Large intestine (tissue), 3 donors: ENCODE measurements around the gene OR6X1. TPM values are rescaled to one million over a fixed set of nuclear protein-coding genes. Genes with fewer than 3 reads are reported as not detected.

Source experiments
- DNase-seq, 2 donors: peaks; one replicate each; pipeline versions ENCODE4 v3.0.0 to v3.0.0-alpha.2; 2013
- H3K27ac ChIP-seq: one replicate; pipeline ENCODE4 v1.5.1; 2013; ENCODE audit warnings: low read length
- H3K27me3 ChIP-seq: 2 replicates; pipeline ENCODE4 v1.6.1; 2013; ENCODE audit warnings: low read length; ENCODE audit not compliant: control insufficient read depth, insufficient read depth
- H3K36me3 ChIP-seq: 2 replicates; pipeline ENCODE4 v1.6.1; 2013; ENCODE audit warnings: low read length; ENCODE audit not compliant: control insufficient read depth, insufficient read depth
- H3K4me1 ChIP-seq: one replicate; pipeline ENCODE4 v1.6.1; 2013; ENCODE audit warnings: low read length; ENCODE audit not compliant: control insufficient read depth, insufficient read depth
- H3K4me3 ChIP-seq: one replicate; pipeline ENCODE4 v1.5.1; 2013; ENCODE audit warnings: low read length
- H3K9me3 ChIP-seq: one replicate; pipeline ENCODE4 v1.6.1; 2013; ENCODE audit warnings: mild to moderate bottlenecking, low read depth, low read length, moderate library complexity; ENCODE audit not compliant: control insufficient read depth
- WGBS: methylation state at CpG from one replicate; pipeline ENCODE4 v1.1.5; 2013; ENCODE audit warnings: low lambda C conversion rate; ENCODE audit not compliant: insufficient coverage; 5-methylcytosine and 5-hydroxymethylcytosine counted together
- polyA plus RNA-seq: library from polyadenylated mRNA; unstranded; fragments of 120-200 nt; gene quantifications from one replicate; pipeline ENCODE4 v1.2.1, GENCODE V29; 2013

The OR6X1 gene
- polyA plus RNA-seq, 1 donor: not detected

DNA sequence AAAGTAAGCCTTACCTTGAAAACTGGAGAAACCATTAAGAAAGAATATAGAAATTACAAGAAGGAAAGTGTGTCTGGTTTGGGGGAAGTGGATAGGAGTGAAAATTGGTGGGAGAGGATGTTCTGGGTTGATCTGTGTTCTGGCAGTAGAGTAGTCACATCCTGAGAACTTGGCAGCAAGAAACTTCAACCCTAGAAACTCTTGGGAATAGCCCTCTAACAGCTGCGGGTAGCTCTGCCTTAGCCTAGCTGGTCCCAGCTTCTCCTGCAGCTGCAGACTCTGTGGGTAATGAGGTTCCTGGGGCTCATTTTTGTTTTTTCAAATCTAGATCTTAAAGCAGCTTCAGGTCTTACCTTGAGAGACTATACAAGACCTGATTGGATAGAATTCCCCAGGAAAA lies 24.2 kb upstream of the OR6X1 start:
- WGBS: no CpG with 5 or more reads among the region's 1 CpG
- Histone ChIP-seq H3K9me3 (no peaks in the 10 kb centered on the region), H3K4me3 (no peak overlapping the region), H3K36me3 (no peaks in the 10 kb centered on the region), H3K27me3 (no peaks in the 10 kb centered on the region), H3K4me1 (no peaks in the 10 kb centered on the region), H3K27ac (no peak overlapping the region)
- no peak for DNase-seq

DNA sequence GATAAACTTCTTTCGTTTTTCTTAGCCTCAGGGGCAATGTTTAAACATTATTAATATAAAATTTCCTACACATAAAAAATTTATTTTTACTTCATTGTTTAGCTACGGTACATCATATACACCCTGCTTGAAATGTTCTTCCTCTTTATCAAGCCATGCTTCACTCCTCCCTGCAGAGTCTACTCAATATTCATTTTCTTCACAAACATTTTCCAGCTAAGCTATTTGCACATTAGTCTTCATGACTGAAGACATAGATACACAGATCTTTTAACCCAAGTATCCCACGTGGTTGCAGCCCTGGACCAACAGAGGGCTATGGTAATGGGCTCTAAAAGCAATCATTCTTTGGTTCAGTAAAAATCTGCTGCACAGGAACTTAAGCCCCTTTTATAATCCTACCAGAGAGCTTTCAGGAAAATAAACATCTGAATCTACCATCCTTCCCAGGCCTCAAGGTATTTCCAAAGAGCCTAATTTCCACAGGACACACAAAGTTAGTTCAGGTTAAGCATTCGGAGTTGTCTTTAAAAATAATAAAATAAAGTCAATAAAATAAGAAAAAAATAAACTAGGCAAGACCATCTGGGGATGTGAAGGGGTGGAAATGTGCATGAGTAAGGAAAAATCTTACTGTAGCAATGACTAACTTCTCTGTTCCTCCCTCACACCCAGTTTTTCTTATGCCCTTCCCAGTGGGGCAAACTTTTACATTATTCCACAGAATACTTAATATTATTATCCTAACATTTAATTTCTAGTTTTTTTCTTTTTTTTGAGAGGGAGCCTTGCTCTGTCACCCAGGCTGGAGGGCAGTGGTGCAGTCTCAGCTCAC lies 21.6 kb upstream of the OR6X1 start:
- Histone ChIP-seq H3K4me3 (no peak overlapping the region), H3K27me3 (no peaks in the 10 kb centered on the region), H3K9me3 (no peaks in the 10 kb centered on the region), H3K4me1 (no peaks in the 10 kb centered on the region), H3K27ac (no peak overlapping the region), H3K36me3 (no peaks in the 10 kb centered on the region)
- 75% methylated on average over 3 of the region's 4 CpGs for WGBS
- DNase-seq: no peak

DNA sequence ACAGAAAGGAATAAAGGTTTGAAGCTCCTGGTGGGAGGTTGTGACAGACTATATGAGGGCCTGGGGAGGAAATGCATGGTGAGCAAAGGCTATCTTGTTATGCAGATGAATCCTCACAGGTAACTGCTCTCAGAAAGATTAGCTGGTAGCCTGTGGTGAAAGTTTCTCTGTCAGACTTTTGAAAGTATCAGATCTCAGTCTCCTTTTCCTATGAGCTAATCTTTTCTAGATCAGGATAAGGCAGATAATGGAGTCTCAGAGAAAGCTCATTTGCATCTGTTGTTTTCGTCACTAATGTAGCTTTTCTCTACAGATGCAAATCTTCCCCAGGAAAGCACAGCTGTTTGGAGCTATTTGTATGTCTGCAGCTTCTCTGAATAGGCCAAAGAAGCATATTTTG lies 21.0 kb upstream of the OR6X1 start:
- no peaks in the 10 kb centered on the region for H3K9me3 ChIP-seq
- WGBS: no CpG with 5 or more reads among the region's 1 CpG
- H3K36me3 ChIP-seq: no peaks in the 10 kb centered on the region
- no peaks in the 10 kb centered on the region for H3K4me1 ChIP-seq
- H3K27ac ChIP-seq: no peak overlapping the region
- no peaks in the 10 kb centered on the region for H3K27me3 ChIP-seq
- no peak for DNase-seq
- no peak overlapping the region for H3K4me3 ChIP-seq

DNA sequence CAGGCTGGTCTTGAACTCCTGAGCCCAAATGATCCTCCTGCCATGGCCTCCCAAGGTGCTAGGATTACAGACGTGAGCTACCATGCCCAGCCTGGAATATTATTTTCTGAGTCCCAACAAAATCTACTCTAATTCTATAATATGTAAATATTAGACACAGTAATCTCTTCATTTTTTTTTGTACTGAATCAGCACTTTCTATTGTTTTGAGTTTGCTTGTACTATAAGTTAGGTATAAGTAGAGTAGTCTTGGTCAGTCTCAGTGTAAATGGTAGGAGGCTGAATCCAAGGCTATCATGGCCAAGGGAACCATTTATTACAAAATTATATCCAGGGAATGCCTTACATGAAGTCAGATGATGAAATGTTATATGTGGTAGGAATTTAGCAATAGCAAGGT lies 19.6 kb upstream of the OR6X1 start:
- no peak for DNase-seq
- Histone ChIP-seq H3K27ac (no peak overlapping the region), H3K36me3 (no peaks in the 10 kb centered on the region), H3K9me3 (no peaks in the 10 kb centered on the region), H3K4me1 (no peaks in the 10 kb centered on the region), H3K27me3 (no peaks in the 10 kb centered on the region), H3K4me3 (no peak overlapping the region)
- WGBS: 100% methylated on average over 1 of the region's 1 CpG

DNA sequence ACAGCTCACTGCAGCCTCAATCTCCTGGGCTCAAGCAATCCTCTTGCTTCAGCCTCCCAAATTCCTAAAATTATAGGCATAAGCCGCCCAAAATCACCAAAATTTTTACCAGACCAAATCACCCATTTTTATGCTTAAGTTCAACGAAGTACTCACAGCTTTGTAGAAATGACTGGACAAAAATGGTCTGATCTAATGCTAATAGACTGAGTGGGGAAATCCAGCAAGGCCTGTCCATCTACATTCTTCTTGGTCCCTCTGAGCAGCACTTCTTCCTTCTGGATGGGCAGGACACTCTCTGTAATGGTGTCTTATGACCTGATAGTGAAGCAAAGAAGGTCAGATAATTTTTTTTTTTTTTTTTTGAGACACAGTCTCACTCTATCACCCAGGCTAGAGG lies 18.7 kb upstream of the OR6X1 start:
- WGBS: no CpG with 5 or more reads among the region's 2 CpGs
- Histone ChIP-seq H3K4me3 (no peak overlapping the region), H3K36me3 (no peaks in the 10 kb centered on the region), H3K27ac (no peak overlapping the region), H3K27me3 (no peaks in the 10 kb centered on the region), H3K4me1 (no peaks in the 10 kb centered on the region), H3K9me3 (no peaks in the 10 kb centered on the region)
- DNase-seq: no peak

DNA sequence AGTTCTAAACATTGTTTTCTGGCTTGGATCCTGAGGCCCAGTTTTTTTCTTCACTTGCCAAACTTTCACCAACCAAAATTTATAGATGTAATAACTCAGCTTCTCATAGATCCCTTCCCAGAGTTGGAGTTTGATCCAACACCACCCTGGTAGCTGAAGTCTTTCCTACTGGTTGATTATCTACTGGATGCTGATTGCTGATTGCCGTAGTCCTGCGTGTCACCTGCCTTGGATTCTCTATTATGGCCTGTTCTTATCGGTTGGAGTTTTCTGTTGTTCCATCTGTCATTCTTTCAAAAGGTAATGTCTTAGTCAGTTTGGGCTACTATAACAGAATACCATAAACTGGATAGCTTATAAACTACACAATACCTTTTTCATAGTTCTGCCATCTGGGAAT lies 17.3 kb upstream of the OR6X1 start:
- no CpG with 5 or more reads among the region's 3 CpGs for WGBS
- no peaks in the 10 kb centered on the region for H3K9me3 ChIP-seq
- DNase-seq: no peak

DNA sequence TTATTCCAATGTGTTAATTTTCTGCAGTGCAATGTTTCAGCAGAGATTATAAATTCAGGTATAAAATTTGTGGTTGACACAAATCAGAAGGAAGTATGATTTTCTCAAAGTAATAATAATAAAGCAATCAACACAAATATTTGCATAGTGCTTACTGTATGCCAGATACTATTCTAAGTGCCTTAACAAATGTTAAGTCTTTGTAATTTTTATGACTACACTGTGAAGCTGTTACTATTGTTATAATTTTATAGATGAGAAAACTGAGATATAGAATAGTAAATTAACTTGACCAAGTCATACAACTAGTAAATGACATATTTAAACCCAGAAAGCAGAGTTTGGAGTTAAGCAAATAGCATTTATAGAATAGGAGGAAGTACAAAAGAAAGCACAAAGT lies 16.4 kb upstream of the OR6X1 start:
- no peaks in the 10 kb centered on the region for H3K27me3 ChIP-seq
- no peaks in the 10 kb centered on the region for H3K9me3 ChIP-seq
- no peak for DNase-seq
- H3K4me1 ChIP-seq: no peaks in the 10 kb centered on the region
- no peak overlapping the region for H3K4me3 ChIP-seq
- H3K27ac ChIP-seq: no peak overlapping the region
- H3K36me3 ChIP-seq: no peaks in the 10 kb centered on the region

More for the DNA sequence above, 17.3 kb upstream of the OR6X1 start:
- no peaks in the 10 kb centered on the region for H3K27me3 ChIP-seq
- no peaks in the 10 kb centered on the region for H3K4me1 ChIP-seq
- no peak overlapping the region for H3K4me3 ChIP-seq
- no peaks in the 10 kb centered on the region for H3K36me3 ChIP-seq
- H3K27ac ChIP-seq: no peak overlapping the region

DNA sequence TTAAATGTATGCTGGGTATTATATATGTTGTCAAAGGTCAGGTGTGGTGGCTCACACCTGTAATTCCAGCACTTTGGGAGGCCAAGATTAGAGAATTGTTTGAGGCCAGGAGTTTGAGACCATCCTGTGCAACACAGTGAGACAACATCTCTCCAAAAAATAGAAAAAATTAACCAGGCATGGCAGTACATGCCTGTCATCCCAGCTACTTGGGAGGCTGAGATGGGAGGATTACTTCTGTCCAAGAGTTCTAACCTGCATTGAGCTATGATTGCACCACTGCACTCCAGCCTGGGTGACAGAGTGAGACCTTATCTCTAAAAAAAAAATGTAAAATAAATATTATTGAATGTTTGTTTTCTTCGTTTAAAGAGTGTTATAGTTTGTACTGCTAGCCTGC lies 11.3 kb upstream of the OR6X1 start:
- Histone ChIP-seq H3K27me3 (no peaks in the 10 kb centered on the region), H3K36me3 (no peaks in the 10 kb centered on the region)
- WGBS: 50% methylated on average over 1 of the region's 1 CpG

DNA sequence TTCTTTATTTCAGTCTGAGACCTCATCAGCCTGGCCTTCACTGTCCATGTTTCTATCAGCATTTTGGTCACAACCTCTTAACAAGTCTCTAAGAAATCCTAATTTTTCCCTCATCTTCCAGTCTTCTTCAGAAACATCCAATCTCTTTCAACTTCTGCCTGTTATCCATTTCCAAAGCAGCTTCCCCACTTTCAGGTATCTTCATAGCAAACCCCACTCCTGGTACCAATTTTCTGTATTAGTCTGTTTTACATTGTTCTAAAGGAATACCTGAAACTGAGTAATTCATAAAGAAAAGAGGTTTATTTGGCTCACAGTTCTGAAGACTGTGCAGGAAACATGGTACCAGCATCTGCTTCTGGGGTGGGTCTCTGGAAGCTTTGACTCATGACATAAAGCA lies 8.1 kb upstream of the OR6X1 start:
- no peaks in the 10 kb centered on the region for H3K4me1 ChIP-seq
- no peak overlapping the region for H3K4me3 ChIP-seq
- peaks cover 3% of the 10 kb centered on the region for H3K27me3 ChIP-seq
- no peak for DNase-seq
- H3K36me3 ChIP-seq: no peaks in the 10 kb centered on the region
- H3K9me3 ChIP-seq: no peaks in the 10 kb centered on the region
- no peak overlapping the region for H3K27ac ChIP-seq

More for the DNA sequence above, 11.3 kb upstream of the OR6X1 start:
- no peaks in the 10 kb centered on the region for H3K9me3 ChIP-seq
- no peaks in the 10 kb centered on the region for H3K4me1 ChIP-seq
- DNase-seq: no peak
- no peak overlapping the region for H3K4me3 ChIP-seq
- H3K27ac ChIP-seq: no peak overlapping the region

DNA sequence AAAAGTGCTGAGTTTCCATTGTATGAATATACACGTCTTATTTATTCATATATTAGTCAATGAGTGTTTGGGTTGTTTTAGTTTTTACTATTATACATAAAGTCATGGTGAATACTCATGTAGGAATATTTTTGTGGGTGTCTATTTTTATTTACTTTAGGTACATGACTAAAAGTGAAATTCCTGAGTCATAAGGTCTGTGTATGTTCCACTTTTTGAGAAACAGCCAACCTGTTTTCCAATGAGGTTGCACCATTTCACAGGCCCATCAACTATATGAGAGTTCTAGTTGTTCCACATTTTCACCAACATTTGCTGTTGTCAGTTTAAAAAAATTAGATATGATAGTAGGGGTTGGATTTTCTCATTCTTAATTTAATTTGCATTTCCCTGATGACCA lies 6.6 kb upstream of the OR6X1 start:
- Histone ChIP-seq H3K27ac (no peak overlapping the region), H3K4me1 (no peaks in the 10 kb centered on the region), H3K36me3 (no peaks in the 10 kb centered on the region), H3K27me3 (peaks cover 3% of the 10 kb centered on the region), H3K9me3 (no peaks in the 10 kb centered on the region), H3K4me3 (no peak overlapping the region)
- no CpG with 5 or more reads among the region's 1 CpG for WGBS
- DNase-seq: no peak

DNA sequence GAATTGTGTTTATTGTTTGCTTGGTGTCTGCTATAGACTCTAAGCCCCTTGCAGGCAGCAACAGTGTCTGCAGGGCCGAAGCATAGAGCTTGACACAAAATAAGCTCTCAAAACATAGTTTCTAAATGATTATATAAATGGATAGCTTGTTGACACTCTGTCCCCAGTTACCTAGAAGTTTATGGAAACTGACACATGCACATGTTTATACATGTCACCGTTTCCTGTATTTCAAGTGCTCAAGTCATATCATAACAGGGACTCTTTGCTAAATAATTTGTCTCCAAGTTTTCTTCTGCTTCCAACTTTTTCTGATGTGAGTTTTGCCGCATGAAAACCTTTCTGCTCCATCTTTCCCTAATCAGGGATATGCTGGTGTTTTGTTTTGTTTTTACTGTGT lies 3.7 kb upstream of the OR6X1 start:
- DNase-seq: no peak
- Histone ChIP-seq H3K36me3 (no peaks in the 10 kb centered on the region), H3K27me3 (peaks cover 3% of the 10 kb centered on the region), H3K4me3 (no peak overlapping the region), H3K9me3 (no peaks in the 10 kb centered on the region), H3K27ac (no peak overlapping the region), H3K4me1 (no peaks in the 10 kb centered on the region)
- 100% methylated on average over 1 of the region's 3 CpGs for WGBS
